Loucy (cell line): ENCODE measurements around the gene PCA3.

Source experiments
- EZH2phosphoT487 ChIP-seq: fragments of 200-600 bp; IDR thresholded peaks from 2 replicates; pipeline ENCODE4 v1.6.1; 2018; ENCODE audit warnings: antibody characterized with exemption, mild to moderate bottlenecking, moderate library complexity, borderline replicate concordance
- TF ChIP-seq, protein P1 (sequence below): fragments of 200-600 bp; sonication (generic); conservative IDR thresholded peaks from 2 replicates; pipeline ENCODE4 v1.5.1; 2014; ENCODE audit warnings: mild to moderate bottlenecking, antibody characterized with exemption, low read length

DNA sequence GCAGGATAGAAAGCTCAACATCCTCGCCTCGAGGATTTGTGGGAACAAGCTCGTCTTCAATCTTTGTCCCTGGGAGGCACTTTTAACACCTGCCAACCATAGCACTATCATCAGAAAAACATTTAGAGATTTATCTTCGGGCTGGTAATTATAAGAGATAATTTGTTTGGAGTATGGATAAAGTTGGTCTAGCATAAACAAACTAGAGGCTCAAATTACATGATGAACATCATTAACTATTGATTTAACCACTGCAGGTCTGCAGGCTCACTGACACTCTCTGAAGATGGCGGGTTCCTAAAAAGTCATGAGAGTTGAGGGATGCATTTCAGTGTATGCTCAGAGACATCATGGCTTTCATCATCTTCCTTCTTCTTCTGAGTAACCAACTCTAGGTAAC is 25.8 kb upstream of the PCA3 start:
- TF ChIP-seq, protein P1, sequence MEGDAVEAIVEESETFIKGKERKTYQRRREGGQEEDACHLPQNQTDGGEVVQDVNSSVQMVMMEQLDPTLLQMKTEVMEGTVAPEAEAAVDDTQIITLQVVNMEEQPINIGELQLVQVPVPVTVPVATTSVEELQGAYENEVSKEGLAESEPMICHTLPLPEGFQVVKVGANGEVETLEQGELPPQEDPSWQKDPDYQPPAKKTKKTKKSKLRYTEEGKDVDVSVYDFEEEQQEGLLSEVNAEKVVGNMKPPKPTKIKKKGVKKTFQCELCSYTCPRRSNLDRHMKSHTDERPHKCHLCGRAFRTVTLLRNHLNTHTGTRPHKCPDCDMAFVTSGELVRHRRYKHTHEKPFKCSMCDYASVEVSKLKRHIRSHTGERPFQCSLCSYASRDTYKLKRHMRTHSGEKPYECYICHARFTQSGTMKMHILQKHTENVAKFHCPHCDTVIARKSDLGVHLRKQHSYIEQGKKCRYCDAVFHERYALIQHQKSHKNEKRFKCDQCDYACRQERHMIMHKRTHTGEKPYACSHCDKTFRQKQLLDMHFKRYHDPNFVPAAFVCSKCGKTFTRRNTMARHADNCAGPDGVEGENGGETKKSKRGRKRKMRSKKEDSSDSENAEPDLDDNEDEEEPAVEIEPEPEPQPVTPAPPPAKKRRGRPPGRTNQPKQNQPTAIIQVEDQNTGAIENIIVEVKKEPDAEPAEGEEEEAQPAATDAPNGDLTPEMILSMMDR: no peak
- TF ChIP-seq EZH2phosphoT487: no peak
